SK-N-SH treated with all-trans-retinoic acid at 6 μM for 48 hours (cell line): ENCODE data around the gene ESRP2.

Source experiments
- ATAC-seq: fragments of 200-7000 bp; cut with Tn5 transposase; 3 replicates; pipeline ENCODE4 v1.9.1; 2020; ENCODE audit warnings: mild to moderate bottlenecking, moderate library complexity
- BACH2 ChIP-seq: fragments of 250-450 bp; sonication (Bioruptor Pico); IDR thresholded peaks from 2 replicates; pipeline ENCODE4 v1.9.0; 2021; ENCODE audit warnings: mild to moderate bottlenecking, borderline replicate concordance
- CSDC2 ChIP-seq: fragments of 250-450 bp; sonication (Bioruptor Pico); IDR thresholded peaks from 2 replicates; pipeline ENCODE4 v1.5.0; 2020; ENCODE audit warnings: mild to moderate bottlenecking, moderate library complexity
- CSRNP3 ChIP-seq: fragments of 250-450 bp; sonication (Bioruptor Pico); IDR thresholded peaks from 2 replicates; pipeline ENCODE4 v1.5.1; 2021; ENCODE audit warnings: mild to moderate bottlenecking, moderate library complexity
- ESRRG ChIP-seq: fragments of 250-450 bp; sonication (Bioruptor Pico); IDR thresholded peaks from 2 replicates; pipeline ENCODE4 v1.6.1; 2021; ENCODE audit warnings: mild to moderate bottlenecking
- GLIS3 ChIP-seq: fragments of 250-450 bp; sonication (Bioruptor Pico); IDR thresholded peaks from 2 replicates; pipeline ENCODE4 v1.5.0; 2020; ENCODE audit warnings: mild to moderate bottlenecking, moderate library complexity
- ISL1 ChIP-seq: fragments of 250-450 bp; sonication (Bioruptor Pico); IDR thresholded peaks from 2 replicates; pipeline ENCODE4 v2.1.2; 2022; ENCODE audit warnings: mild to moderate bottlenecking, moderate library complexity
- OSR1 ChIP-seq: fragments of 250-450 bp; sonication (Bioruptor Pico); IDR thresholded peaks from 2 replicates; pipeline ENCODE4 v1.8.0; 2022; ENCODE audit warnings: moderate library complexity, mild to moderate bottlenecking, inconsistent platforms
- PATZ1 ChIP-seq: fragments of 250-450 bp; sonication (Bioruptor Pico); IDR thresholded peaks from 2 replicates; pipeline ENCODE4 v1.8.0; 2020; ENCODE audit warnings: mild to moderate bottlenecking, moderate library complexity, borderline replicate concordance
- POU6F1 ChIP-seq: fragments of 250-450 bp; sonication (Bioruptor Pico); IDR thresholded peaks from 2 replicates; pipeline ENCODE4 v1.8.0; 2021; ENCODE audit warnings: low read depth, mild to moderate bottlenecking, moderate library complexity, borderline replicate concordance
- PPARA ChIP-seq: fragments of 250-450 bp; sonication (Bioruptor Pico); IDR thresholded peaks from 2 replicates; pipeline ENCODE4 v1.5.0; 2020; ENCODE audit warnings: mild to moderate bottlenecking, borderline replicate concordance
- RARB ChIP-seq: fragments of 250-450 bp; sonication (Bioruptor Pico); IDR thresholded peaks from 2 replicates; pipeline ENCODE4 v1.8.0; 2021; ENCODE audit warnings: mild to moderate bottlenecking, moderate library complexity
- SNAI2 ChIP-seq: fragments of 250-450 bp; sonication (Bioruptor Pico); IDR thresholded peaks from 2 replicates; pipeline ENCODE4 v1.5.0; 2020; ENCODE audit warnings: mild to moderate bottlenecking, moderate library complexity
- ZC3H10 ChIP-seq: fragments of 250-450 bp; sonication (Bioruptor Pico); IDR thresholded peaks from 2 replicates; pipeline ENCODE4 v1.5.1; 2021; ENCODE audit warnings: mild to moderate bottlenecking, moderate library complexity
- ZFP3 ChIP-seq: fragments of 250-450 bp; sonication (Bioruptor Pico); IDR thresholded peaks from 2 replicates; pipeline ENCODE4 v1.5.0; 2020; ENCODE audit warnings: mild to moderate bottlenecking, moderate library complexity
- ZFP30 ChIP-seq: fragments of 450-650 bp; formaldehyde crosslinking; IDR thresholded peaks from 2 replicates; pipeline ENCODE4 v1.5.0; 2022; ENCODE audit warnings: mild to moderate bottlenecking, moderate library complexity
- ZNF565 ChIP-seq: fragments of 450-650 bp; formaldehyde crosslinking; conservative IDR thresholded peaks from 2 replicates; pipeline ENCODE4 v1.5.0; 2020; ENCODE audit warnings: low read depth, mild to moderate bottlenecking, moderate library complexity
- ZNF70 ChIP-seq: fragments of 450-650 bp; formaldehyde crosslinking; IDR thresholded peaks from 2 replicates; pipeline ENCODE4 v1.5.0; 2020; ENCODE audit warnings: mild to moderate bottlenecking, moderate library complexity
- ZNF8 ChIP-seq: fragments of 450-650 bp; formaldehyde crosslinking; IDR thresholded peaks from 2 replicates; pipeline ENCODE4 v1.5.0; 2020; ENCODE audit warnings: mild to moderate bottlenecking, moderate library complexity
- TF ChIP-seq, protein P1 (sequence below): fragments of 250-450 bp; sonication (Bioruptor Pico); IDR thresholded peaks from 2 replicates; pipeline ENCODE4 v1.5.0; 2020; ENCODE audit warnings: mild to moderate bottlenecking, moderate library complexity
- TF ChIP-seq, protein P2 (sequence below): fragments of 250-450 bp; sonication (Bioruptor Pico); IDR thresholded peaks from 2 replicates; pipeline ENCODE4 v1.5.1; 2020; ENCODE audit warnings: low read depth, mild to moderate bottlenecking, moderate library complexity

Gene ESRP2

GRCh38 chr16:68252383-68252782 lies 16.5 kb upstream of the ESRP2 start:
- no peak for TF ChIP-seq ZNF70 (CRISPR knock-in tag)
- no peak for TF ChIP-seq BACH2 (CRISPR knock-in tag)
- TF ChIP-seq, protein P1, sequence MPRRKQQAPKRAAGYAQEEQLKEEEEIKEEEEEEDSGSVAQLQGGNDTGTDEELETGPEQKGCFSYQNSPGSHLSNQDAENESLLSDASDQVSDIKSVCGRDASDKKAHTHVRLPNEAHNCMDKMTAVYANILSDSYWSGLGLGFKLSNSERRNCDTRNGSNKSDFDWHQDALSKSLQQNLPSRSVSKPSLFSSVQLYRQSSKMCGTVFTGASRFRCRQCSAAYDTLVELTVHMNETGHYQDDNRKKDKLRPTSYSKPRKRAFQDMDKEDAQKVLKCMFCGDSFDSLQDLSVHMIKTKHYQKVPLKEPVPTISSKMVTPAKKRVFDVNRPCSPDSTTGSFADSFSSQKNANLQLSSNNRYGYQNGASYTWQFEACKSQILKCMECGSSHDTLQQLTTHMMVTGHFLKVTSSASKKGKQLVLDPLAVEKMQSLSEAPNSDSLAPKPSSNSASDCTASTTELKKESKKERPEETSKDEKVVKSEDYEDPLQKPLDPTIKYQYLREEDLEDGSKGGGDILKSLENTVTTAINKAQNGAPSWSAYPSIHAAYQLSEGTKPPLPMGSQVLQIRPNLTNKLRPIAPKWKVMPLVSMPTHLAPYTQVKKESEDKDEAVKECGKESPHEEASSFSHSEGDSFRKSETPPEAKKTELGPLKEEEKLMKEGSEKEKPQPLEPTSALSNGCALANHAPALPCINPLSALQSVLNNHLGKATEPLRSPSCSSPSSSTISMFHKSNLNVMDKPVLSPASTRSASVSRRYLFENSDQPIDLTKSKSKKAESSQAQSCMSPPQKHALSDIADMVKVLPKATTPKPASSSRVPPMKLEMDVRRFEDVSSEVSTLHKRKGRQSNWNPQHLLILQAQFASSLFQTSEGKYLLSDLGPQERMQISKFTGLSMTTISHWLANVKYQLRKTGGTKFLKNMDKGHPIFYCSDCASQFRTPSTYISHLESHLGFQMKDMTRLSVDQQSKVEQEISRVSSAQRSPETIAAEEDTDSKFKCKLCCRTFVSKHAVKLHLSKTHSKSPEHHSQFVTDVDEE: no peak
- no peak for TF ChIP-seq SNAI2 (CRISPR knock-in tag)
- TF ChIP-seq, protein P2, sequence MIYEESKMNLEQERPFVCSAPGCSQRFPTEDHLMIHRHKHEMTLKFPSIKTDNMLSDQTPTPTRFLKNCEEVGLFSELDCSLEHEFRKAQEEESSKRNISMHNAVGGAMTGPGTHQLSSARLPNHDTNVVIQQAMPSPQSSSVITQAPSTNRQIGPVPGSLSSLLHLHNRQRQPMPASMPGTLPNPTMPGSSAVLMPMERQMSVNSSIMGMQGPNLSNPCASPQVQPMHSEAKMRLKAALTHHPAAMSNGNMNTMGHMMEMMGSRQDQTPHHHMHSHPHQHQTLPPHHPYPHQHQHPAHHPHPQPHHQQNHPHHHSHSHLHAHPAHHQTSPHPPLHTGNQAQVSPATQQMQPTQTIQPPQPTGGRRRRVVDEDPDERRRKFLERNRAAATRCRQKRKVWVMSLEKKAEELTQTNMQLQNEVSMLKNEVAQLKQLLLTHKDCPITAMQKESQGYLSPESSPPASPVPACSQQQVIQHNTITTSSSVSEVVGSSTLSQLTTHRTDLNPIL: no peak
- TF ChIP-seq PPARA (CRISPR knock-in tag): no peak
- no peak for TF ChIP-seq ISL1
- no peak for TF ChIP-seq CSDC2 (CRISPR knock-in tag)
- no peak for TF ChIP-seq ZNF565 (CRISPR knock-in tag)
- TF ChIP-seq PATZ1 (CRISPR knock-in tag): no peak
- no peak for ATAC-seq

DNA sequence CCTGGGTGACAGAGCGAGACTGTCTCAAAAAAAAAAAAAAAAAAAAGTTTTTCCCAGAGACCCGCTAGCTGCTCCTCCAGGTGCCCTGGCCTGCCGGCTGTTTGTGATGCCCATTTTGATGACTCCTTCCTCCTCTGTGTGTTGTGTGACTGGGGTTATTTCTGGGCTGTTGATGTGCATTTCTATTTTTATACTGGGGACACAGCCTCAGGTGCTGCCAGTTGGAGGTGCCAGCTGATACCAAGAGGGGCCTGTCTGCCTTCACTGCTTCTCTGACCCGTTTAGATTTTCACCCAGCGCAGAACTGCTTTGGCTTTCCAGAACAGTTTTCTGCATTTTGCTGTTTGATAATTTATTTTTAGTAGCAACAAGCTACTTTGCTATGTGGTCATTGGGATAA lies 15.9 kb upstream of the ESRP2 start:
- TF ChIP-seq GLIS3 (CRISPR knock-in tag) (no peak), OSR1 (CRISPR knock-in tag) (no peak), ZNF8 (CRISPR knock-in tag) (no peak), ESRRG (no peak), ZC3H10 (CRISPR knock-in tag) (no peak), CSRNP3 (CRISPR knock-in tag) (no peak), BACH2 (CRISPR knock-in tag) (no peak), ZNF70 (CRISPR knock-in tag) (no peak), ZNF565 (CRISPR knock-in tag) (no peak), CSDC2 (CRISPR knock-in tag) (no peak), PATZ1 (CRISPR knock-in tag) (no peak), ZFP30 (no peak), POU6F1 (CRISPR knock-in tag) (no peak), SNAI2 (CRISPR knock-in tag) (no peak), ZFP3 (CRISPR knock-in tag) (no peak), RARB (CRISPR knock-in tag) (no peak)
- TF ChIP-seq, protein P2: no peak
- no peak for ATAC-seq
